Raji (cell line): ENCODE data around the gene CAMTA1.
A peak's percentile ranks its signal among the peaks of the same experiment; 100 is the strongest.

ENCODE experiments used
- POLR2A ChIP-seq: IDR thresholded peaks from 2 replicates; pipeline ENCODE4 v1.6.1; 2011; ENCODE audit warnings: low read depth, low read length, control low read depth; ENCODE audit not compliant: insufficient read depth

The CAMTA1 gene

GRCh38 chr1:7781923-7782495 is 996.8 kb downstream of the CAMTA1 start:
- TF ChIP-seq POLR2A: no peak

- no peak for TF ChIP-seq POLR2A
Measured at GRCh38 chr1:7783178-7783711, 998.0 kb downstream of the CAMTA1 start.

- peak; percentile 40; the same call in 1 of the 2 replicates for TF ChIP-seq POLR2A
Measured at GRCh38 chr1:7783826-7784491, 998.7 kb downstream of the CAMTA1 start, which contains the start of gene PER3. Gene PER3 (plus strand): TSS chr1:7784291. CDS start chr1:7784878, 587 bp downstream.

GRCh38 chr1:7784492-7785071 is 999.3 kb downstream of the CAMTA1 start:
- no peak for TF ChIP-seq POLR2A

GRCh38 chr1:7785108-7785507 is 999.9 kb downstream of the CAMTA1 start:
- TF ChIP-seq POLR2A: no peak

GRCh38 chr1:7786795-7787194 is 1001.5 kb downstream of the CAMTA1 start:
- TF ChIP-seq POLR2A: no peak

- no peak for TF ChIP-seq POLR2A
Measured at GRCh38 chr1:7789828-7790227, 1004.6 kb downstream of the CAMTA1 start.

- TF ChIP-seq POLR2A: no peak
Measured at GRCh38 chr1:7795406-7795805, 1010.2 kb downstream of the CAMTA1 start.

- TF ChIP-seq POLR2A: no peak
Measured at GRCh38 chr1:7805460-7805859, 1020.2 kb downstream of the CAMTA1 start.

- TF ChIP-seq POLR2A: no peak
Measured at GRCh38 chr1:7808253-7808844, 1023.1 kb downstream of the CAMTA1 start.

GRCh38 chr1:7809742-7810141 is 1024.5 kb downstream of the CAMTA1 start:
- no peak for TF ChIP-seq POLR2A

- TF ChIP-seq POLR2A: no peak
Measured at GRCh38 chr1:7810395-7810794, 1025.1 kb downstream of the CAMTA1 start.

- no peak for TF ChIP-seq POLR2A
Measured at GRCh38 chr1:7811476-7811875, 1026.2 kb downstream of the CAMTA1 start.

- TF ChIP-seq POLR2A: no peak
Measured at GRCh38 chr1:7813677-7814373, 1028.6 kb downstream of the CAMTA1 start.
